Suprapubic skin (tissue), 3 donors: Measurements from ENCODE around the gene IL15RA.

Experiments used
- POLR2A ChIP-seq, 2 donors: fragments of 450-650 bp; IDR thresholded peaks; one replicate each; pipeline ENCODE4 v1.6.1; 2017; ENCODE audit warnings: antibody characterized with exemption in 2 of 2, mild to moderate bottlenecking in 2 of 2, moderate library complexity in 2 of 2
- TF ChIP-seq, protein P1 (sequence below), 2 donors: fragments of 200-600 bp in 1 of 2; fragments of 450-650 bp in 1 of 2; sonication (generic) in 1 of 2; IDR thresholded peaks; one replicate each; pipeline ENCODE4 v1.5.1; 2016 to 2019; ENCODE audit warnings: antibody characterized with exemption in 2 of 2, mild to moderate bottlenecking in 1 of 2, moderate library complexity in 1 of 2

DNA sequence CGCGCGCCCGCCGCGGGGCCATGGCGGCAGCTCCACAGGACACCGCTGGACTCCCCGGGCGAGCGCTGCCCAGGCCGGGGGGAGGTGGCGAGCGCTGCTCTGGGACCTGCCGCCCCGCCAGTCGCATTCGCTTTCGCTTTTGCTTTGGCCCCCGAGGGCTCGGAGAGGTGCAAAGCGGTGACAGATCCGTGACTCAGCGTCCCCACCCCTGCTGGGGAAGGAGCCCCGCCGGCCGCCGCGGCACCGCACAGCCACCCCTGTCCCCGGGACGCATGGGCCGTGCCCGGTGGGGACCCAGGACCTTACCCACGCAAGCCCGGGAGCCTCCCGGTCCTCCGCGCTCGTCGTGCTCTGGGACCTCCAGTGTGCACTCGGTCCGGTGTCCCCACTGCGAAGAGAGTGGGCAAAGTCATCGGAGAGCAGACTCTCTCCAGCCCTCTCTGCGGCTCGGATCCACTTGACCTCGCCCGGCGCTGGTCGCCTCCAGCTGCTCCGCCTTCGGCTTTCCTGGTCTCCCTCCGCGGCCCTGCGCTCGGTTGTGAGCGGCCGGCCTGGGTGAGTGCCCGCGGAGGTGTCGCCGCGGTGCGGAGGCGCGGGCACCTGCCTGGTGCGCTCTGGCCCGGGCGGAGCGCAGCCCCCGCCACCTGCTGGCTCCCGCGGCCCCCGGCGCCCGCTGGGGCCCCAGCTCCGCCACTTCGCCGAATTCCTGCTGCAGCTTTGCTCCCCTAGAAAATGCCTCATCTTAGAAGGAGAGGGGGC lies at the start of gene IL15RA:
- TF ChIP-seq POLR2A (IDR thresholded peaks at IDR 0.05), result no peak
- TF ChIP-seq, protein P1, sequence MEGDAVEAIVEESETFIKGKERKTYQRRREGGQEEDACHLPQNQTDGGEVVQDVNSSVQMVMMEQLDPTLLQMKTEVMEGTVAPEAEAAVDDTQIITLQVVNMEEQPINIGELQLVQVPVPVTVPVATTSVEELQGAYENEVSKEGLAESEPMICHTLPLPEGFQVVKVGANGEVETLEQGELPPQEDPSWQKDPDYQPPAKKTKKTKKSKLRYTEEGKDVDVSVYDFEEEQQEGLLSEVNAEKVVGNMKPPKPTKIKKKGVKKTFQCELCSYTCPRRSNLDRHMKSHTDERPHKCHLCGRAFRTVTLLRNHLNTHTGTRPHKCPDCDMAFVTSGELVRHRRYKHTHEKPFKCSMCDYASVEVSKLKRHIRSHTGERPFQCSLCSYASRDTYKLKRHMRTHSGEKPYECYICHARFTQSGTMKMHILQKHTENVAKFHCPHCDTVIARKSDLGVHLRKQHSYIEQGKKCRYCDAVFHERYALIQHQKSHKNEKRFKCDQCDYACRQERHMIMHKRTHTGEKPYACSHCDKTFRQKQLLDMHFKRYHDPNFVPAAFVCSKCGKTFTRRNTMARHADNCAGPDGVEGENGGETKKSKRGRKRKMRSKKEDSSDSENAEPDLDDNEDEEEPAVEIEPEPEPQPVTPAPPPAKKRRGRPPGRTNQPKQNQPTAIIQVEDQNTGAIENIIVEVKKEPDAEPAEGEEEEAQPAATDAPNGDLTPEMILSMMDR (IDR thresholded peaks at IDR 0.05), result peak in 1 of 2 donors; percentile 52
